DND-41 (cell line): ENCODE results near the gene BCL6.
"Not testable (repeated sequence)": the region's sequence is repeated elsewhere in the genome, so short reads cannot be mapped to it uniquely, and the experiment has no call there.

ENCODE experiments used
- ATAC-seq: fragments of 200-7000 bp; cut with Tn5 transposase; 3 replicates; pipeline ENCODE4 v1.9.1; 2021; ENCODE audit warnings: low read depth; ENCODE audit not compliant: insufficient read depth
- DNase-seq: peaks from one replicate; pipeline ENCODE4 v3.0.0-alpha.2; 2020
- H2AFZ ChIP-seq: 2 replicates; pipeline ENCODE4 v1.6.0; 2012; ENCODE audit warnings: low read depth, low read length
- H3K27ac ChIP-seq: 2 replicates; pipeline ENCODE4 v1.5.1; 2012; ENCODE audit warnings: low read length, inconsistent platforms
- H3K27me3 ChIP-seq: fragments of 200-600 bp; sonication (generic); 2 replicates; pipeline ENCODE4 v1.6.0; 2012; ENCODE audit warnings: low read length, mild to moderate bottlenecking, inconsistent platforms; ENCODE audit not compliant: insufficient read depth, poor library complexity
- H3K36me3 ChIP-seq: 2 replicates; pipeline ENCODE4 v1.5.1; 2012; ENCODE audit warnings: low read length, inconsistent platforms; ENCODE audit not compliant: insufficient read depth
- H3K4me1 ChIP-seq: 2 replicates; pipeline ENCODE4 v1.5.1; 2012; ENCODE audit warnings: mild to moderate bottlenecking, low read length; ENCODE audit not compliant: insufficient read depth
- H3K4me2 ChIP-seq: 2 replicates; pipeline ENCODE4 v1.6.0; 2012; ENCODE audit warnings: mild to moderate bottlenecking, moderate library complexity, low read length, inconsistent platforms; ENCODE audit not compliant: insufficient read depth
- H3K4me3 ChIP-seq, 2 experiments: fragments of 200-600 bp in 1 of 2; shearing (Covaris generic) in 1 of 2; 2 replicates each; pipeline ENCODE4 v1.5.1; 2012 to 2016; ENCODE audit warnings: inconsistent platforms in 2 of 2, low read length in 2 of 2, mild to moderate bottlenecking in 2 of 2, low read depth in 1 of 2, moderate library complexity in 1 of 2
- H3K79me2 ChIP-seq: 2 replicates; pipeline ENCODE4 v1.6.0; 2012; ENCODE audit warnings: low read length, inconsistent platforms; ENCODE audit not compliant: insufficient read depth
- H3K9ac ChIP-seq: 2 replicates; pipeline ENCODE4 v1.6.0; 2012; ENCODE audit warnings: low read depth, mild to moderate bottlenecking, inconsistent platforms, low read length, moderate library complexity
- H3K9me3 ChIP-seq: 2 replicates; pipeline ENCODE4 v1.5.1; 2012; ENCODE audit warnings: low read length, moderate library complexity, mild to moderate bottlenecking, inconsistent platforms; ENCODE audit not compliant: insufficient read depth, severe bottlenecking
- H4K20me1 ChIP-seq: 2 replicates; pipeline ENCODE4 v1.6.0; 2012; ENCODE audit warnings: low read length; ENCODE audit not compliant: insufficient read depth
- EZH2 ChIP-seq: IDR thresholded peaks from 3 replicates; pipeline ENCODE4 v1.6.1; 2012; ENCODE audit warnings: borderline replicate concordance, low read depth, mild to moderate bottlenecking, moderate library complexity, low read length, inconsistent platforms; ENCODE audit not compliant: severe bottlenecking
- TF ChIP-seq, protein P1 (sequence below): IDR thresholded peaks from 2 replicates; pipeline ENCODE4 v1.5.1; 2012; ENCODE audit warnings: borderline replicate concordance, low read length, moderate library complexity, mild to moderate bottlenecking; ENCODE audit not compliant: poor library complexity, severe bottlenecking; ENCODE audit errors: extremely low read depth

BCL6 gene

DNA sequence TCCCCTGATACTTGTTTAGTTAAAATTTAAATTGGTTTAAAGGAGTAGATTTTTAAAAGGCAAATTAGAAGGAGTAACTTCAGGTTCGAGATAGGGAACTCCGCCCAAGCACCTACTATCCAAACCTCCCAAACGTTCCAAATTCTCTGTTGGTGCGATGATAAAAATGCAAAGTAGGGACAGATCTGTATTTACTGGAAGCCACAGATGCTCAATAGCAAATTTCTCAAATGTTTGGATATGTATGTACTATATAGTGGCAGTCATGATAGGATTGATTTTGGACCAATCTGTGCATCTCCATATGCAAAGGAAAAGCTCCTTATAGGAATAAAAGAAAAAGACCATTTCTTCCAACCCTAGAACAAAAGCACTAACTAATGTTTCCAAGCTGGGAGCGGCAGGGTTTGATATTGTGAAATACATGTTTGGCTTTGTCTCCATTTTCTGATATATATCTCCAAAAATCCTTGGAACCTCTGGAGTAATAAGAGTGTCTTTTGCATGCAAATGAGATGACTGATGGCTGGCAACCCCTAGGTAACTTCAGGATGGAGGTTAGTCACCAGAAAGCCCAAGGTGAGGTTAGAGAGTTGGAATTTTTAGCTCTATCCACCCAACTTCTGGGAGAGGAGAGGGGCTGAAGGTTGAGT, 58.5 kb downstream of the BCL6 start:
- Histone ChIP-seq H3K9me3 (peaks cover 6% of the 10 kb centered on the region), H3K27ac (no peak overlapping the region), H3K36me3 (no peaks in the 10 kb centered on the region), H2AFZ (no peak overlapping the region), H3K79me2 (no peaks in the 10 kb centered on the region), H3K4me2 (no peak overlapping the region), H3K4me1 (no peaks in the 10 kb centered on the region), H3K4me3 (no peak overlapping the region), H3K27me3 (no peaks in the 10 kb centered on the region), H3K9ac (no peak overlapping the region), H4K20me1 (no peaks in the 10 kb centered on the region)
- TF ChIP-seq EZH2 = no peak
- TF ChIP-seq, protein P1, sequence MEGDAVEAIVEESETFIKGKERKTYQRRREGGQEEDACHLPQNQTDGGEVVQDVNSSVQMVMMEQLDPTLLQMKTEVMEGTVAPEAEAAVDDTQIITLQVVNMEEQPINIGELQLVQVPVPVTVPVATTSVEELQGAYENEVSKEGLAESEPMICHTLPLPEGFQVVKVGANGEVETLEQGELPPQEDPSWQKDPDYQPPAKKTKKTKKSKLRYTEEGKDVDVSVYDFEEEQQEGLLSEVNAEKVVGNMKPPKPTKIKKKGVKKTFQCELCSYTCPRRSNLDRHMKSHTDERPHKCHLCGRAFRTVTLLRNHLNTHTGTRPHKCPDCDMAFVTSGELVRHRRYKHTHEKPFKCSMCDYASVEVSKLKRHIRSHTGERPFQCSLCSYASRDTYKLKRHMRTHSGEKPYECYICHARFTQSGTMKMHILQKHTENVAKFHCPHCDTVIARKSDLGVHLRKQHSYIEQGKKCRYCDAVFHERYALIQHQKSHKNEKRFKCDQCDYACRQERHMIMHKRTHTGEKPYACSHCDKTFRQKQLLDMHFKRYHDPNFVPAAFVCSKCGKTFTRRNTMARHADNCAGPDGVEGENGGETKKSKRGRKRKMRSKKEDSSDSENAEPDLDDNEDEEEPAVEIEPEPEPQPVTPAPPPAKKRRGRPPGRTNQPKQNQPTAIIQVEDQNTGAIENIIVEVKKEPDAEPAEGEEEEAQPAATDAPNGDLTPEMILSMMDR = no peak
- DNase-seq (no peak), ATAC-seq (no peak)

DNA sequence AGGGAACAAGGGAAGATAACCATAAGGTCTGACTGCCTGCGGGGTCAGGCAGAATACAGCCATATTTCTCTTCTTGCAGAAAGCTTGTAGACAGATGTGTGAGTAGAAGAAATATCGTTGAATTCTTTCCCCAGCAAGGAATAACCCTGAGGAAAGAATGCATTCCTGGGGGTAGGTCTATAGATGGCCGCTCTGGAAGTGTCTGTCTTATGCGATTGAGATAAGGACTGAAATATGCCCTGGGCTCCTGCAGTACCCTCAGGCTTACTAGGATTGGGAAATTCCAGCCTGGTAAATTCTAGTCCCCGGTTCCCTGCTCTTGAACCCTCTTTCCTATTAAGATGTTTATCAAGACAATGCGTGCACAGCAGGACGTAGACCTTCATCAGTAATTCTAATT, 59.3 kb downstream of the BCL6 start:
- Histone ChIP-seq H3K36me3 (no peaks in the 10 kb centered on the region), H3K4me2 (no peak overlapping the region), H3K4me3 (no peak overlapping the region), H3K27ac (no peak overlapping the region), H4K20me1 (no peaks in the 10 kb centered on the region), H3K27me3 (no peaks in the 10 kb centered on the region), H3K9me3 (peaks cover 6% of the 10 kb centered on the region), H3K9ac (no peak overlapping the region), H2AFZ (no peak overlapping the region), H3K4me1 (no peaks in the 10 kb centered on the region), H3K79me2 (no peaks in the 10 kb centered on the region)
- TF ChIP-seq EZH2 = no peak
- ATAC-seq (no peak), DNase-seq (no peak)

DNA sequence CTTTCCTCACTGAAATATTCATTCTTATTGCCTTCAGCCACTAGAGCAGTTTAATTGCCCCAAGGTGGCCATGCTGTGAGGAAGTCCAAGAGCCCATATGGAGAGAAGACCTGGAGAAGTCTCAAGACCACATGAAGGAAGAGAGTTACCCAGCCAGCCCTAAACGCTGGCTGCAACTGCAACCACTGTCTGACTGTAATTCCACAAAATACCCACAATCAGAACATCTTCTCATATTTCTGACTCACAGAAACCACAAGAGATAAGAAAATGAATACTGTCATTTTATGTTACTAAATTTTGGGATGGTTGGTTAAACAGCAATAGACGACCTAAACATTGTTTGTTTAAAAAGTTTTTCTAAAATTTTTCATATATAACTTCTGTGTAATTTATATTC, 60.4 kb downstream of the BCL6 start:
- TF ChIP-seq EZH2 = no peak
- TF ChIP-seq, protein P1 = no peak
- Histone ChIP-seq H3K9me3 (peaks cover 6% of the 10 kb centered on the region), H3K4me3 (no peak overlapping the region), H3K36me3 (no peaks in the 10 kb centered on the region), H4K20me1 (no peaks in the 10 kb centered on the region), H3K27ac (no peak overlapping the region), H3K9ac (no peak overlapping the region), H2AFZ (no peak overlapping the region), H3K79me2 (no peaks in the 10 kb centered on the region), H3K27me3 (no peaks in the 10 kb centered on the region), H3K4me2 (no peak overlapping the region), H3K4me1 (no peaks in the 10 kb centered on the region)
- DNase-seq (peak; percentile 11), ATAC-seq (peak; percentile 67; the same call in 2 of the 3 replicates)

DNA sequence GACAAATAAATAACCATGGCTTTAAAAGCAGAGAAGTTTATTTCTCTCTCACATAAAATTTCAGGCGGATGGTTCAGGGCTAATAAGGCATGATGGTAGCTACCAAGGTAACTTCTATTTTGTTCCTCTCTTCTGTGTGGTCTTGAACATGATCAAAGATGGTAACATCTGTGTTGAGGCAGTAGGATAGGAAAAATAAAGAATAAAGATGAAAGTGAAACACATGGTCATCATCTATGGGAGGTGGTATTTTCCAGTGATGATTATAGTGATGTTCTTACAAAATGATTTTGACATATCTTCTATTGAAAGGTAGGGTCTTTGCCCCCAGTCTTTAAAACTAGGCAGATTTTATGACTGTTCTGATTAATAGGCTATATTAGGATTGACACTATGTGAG, 60.8 kb downstream of the BCL6 start:
- H2AFZ ChIP-seq = no peak overlapping the region
- peaks cover 6% of the 10 kb centered on the region for H3K9me3 ChIP-seq
- no peaks in the 10 kb centered on the region for H4K20me1 ChIP-seq
- no peaks in the 10 kb centered on the region for H3K36me3 ChIP-seq
- no peaks in the 10 kb centered on the region for H3K4me1 ChIP-seq
- H3K27ac ChIP-seq = no peak overlapping the region
- ATAC-seq = no peak
- no peak overlapping the region for H3K4me3 ChIP-seq
- no peak for DNase-seq
- H3K4me2 ChIP-seq = no peak overlapping the region
- H3K9ac ChIP-seq = no peak overlapping the region
- TF ChIP-seq, protein P1 = no peak
- no peak for TF ChIP-seq EZH2
- no peaks in the 10 kb centered on the region for H3K79me2 ChIP-seq
- H3K27me3 ChIP-seq = no peaks in the 10 kb centered on the region

DNA sequence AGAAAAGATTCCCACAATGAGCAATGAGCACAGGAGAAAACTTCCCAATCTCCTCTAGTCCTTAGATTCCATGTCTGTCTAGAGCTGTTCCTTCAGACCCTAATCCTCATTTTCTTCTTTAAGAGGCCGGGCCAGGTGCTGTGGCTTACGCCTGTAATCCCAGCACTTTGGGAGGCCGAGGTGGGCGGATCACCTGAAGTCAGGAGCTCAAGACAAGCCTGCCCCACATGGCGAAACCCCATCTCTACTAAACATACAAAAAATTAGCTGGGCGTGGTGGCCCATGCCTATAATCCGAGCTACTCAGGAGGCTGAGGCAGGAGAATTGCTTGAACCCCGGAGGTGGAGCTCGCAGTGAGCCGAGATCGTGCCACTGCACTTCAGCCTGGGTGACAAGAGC, 63.5 kb downstream of the BCL6 start:
- ATAC-seq, H4K20me1 ChIP-seq: not testable (repeated sequence)

More for the DNA sequence above, 63.5 kb downstream of the BCL6 start:
- not testable (repeated sequence) for H3K4me2 ChIP-seq, H3K9me3 ChIP-seq, H2AFZ ChIP-seq, H3K4me1 ChIP-seq, H3K36me3 ChIP-seq, H3K9ac ChIP-seq, H3K4me3 ChIP-seq, DNase-seq, H3K79me2 ChIP-seq, H3K27ac ChIP-seq, H3K27me3 ChIP-seq
